ENCODE results near the gene POC1A. TPM values are rescaled to one million over a fixed set of nuclear protein-coding genes. Genes with fewer than 3 reads are reported as not detected.

POC1A gene
- total and polyA plus RNA-seq, 10 of the 15 experiments (the other 5 are each of a cell fraction or from before 2014, with no cell fraction given) = 8.5 to 49.8 (median 23.5) TPM

DNA sequence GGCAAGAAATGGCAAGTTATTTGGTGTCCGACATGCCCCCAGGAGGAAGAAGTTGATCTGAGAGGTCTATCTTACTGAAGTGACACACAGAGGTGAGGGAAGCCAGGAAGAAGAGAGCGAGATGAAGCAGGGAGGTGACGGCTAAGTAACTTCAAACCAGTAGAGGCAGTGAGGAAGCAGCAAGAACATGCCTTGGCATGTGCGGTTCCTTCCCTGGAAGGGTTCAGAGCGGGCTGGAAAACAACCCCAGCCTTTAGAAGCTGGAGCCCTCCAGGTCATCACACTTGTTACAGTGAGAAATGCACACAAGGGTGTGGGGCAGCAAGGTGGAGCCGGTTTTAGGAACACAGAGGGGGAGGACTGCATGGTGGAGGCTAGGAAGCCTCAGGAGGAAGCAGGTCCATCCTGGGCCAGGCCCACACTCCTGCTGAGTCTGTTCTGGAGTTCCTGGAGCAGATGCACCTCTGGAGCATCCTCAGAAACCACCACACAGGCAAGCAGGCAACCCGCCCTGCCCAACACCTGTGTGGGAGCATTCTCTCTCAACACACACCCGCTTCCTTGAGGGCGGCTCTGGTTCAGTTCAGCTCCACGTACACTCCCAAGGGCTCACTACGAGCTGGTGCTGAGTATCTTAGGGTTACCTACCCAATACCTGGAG, 47.1 kb downstream of the POC1A start (continued):
- TF ChIP-seq NRF1 (conservative IDR thresholded peaks at IDR 0.05; ENCODE audit: low read depth, low read length) (no peak), ZNF274 (IDR thresholded peaks at IDR 0.05; ENCODE audit: insufficient read depth, insufficient read length) (no peak), MEF2B (IDR thresholded peaks at IDR 0.05; ENCODE audit: partially characterized antibody, poor library complexity, severe bottlenecking) (no peak), YBX1 (IDR thresholded peaks at IDR 0.05) (no peak), HDAC2 (IDR thresholded peaks at IDR 0.05) (no peak), NFXL1 (IDR thresholded peaks at IDR 0.05; ENCODE audit: borderline replicate concordance) (no peak), HDGF (IDR thresholded peaks at IDR 0.05) (no peak)
- TF ChIP-seq, protein P1, sequence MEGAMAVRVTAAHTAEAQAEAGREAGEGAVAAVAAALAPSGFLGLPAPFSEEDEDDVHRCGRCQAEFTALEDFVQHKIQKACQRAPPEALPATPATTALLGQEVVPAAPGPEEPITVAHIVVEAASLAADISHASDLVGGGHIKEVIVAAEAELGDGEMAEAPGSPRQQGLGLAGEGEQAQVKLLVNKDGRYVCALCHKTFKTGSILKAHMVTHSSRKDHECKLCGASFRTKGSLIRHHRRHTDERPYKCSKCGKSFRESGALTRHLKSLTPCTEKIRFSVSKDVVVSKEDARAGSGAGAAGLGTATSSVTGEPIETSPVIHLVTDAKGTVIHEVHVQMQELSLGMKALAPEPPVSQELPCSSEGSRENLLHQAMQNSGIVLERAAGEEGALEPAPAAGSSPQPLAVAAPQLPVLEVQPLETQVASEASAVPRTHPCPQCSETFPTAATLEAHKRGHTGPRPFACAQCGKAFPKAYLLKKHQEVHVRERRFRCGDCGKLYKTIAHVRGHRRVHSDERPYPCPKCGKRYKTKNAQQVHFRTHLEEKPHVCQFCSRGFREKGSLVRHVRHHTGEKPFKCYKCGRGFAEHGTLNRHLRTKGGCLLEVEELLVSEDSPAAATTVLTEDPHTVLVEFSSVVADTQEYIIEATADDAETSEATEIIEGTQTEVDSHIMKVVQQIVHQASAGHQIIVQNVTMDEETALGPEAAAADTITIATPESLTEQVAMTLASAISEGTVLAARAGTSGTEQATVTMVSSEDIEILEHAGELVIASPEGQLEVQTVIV (IDR thresholded peaks at IDR 0.05; ENCODE audit: borderline replicate concordance, partially characterized antibody) = no peak

Measured in GM12878 (cell line).